HepG2 (cell line): Measurements from ENCODE around the gene RASSF4. TPM values are rescaled to one million over a fixed set of nuclear protein-coding genes. Genes with fewer than 3 reads are reported as not detected.
A peak's percentile ranks its signal among the peaks of the same experiment; 100 is the strongest.

ENCODE experiments used
- ETV5 ChIP-seq: IDR thresholded peaks from 2 replicates; pipeline ENCODE4 v1.6.1; 2018; ENCODE audit warnings: missing biosample characterization, missing genetic modification reagents, inconsistent platforms, borderline replicate concordance
- MYNN ChIP-seq: sonication (generic); formaldehyde crosslinking; IDR thresholded peaks from 2 replicates; pipeline ENCODE4 v1.4.0; 2020; ENCODE audit warnings: mild to moderate bottlenecking, low read depth, missing genetic modification reagents
- SNAPC2 ChIP-seq: sonication (generic); formaldehyde crosslinking; IDR thresholded peaks from 2 replicates; pipeline ENCODE4 v1.8.1; 2022; ENCODE audit warnings: mild to moderate bottlenecking, missing genetic modification reagents
- SSRP1 ChIP-seq: IDR thresholded peaks from 2 replicates; pipeline ENCODE4 v1.6.1; 2016; ENCODE audit warnings: control low read depth
- TCF12 ChIP-seq, 2 experiments: fragments of 450-650 bp in 1 of 2; sonication (generic) in 1 of 2; formaldehyde crosslinking in 1 of 2; IDR thresholded peaks; 2 replicates each; pipeline versions ENCODE4 v1.6.1 to v1.8.0; 2017 to 2022; ENCODE audit warnings: antibody characterized with exemption in 1 of 2, mild to moderate bottlenecking in 1 of 2, missing genetic modification reagents in 1 of 2, moderate library complexity in 1 of 2
- TFDP2 ChIP-seq: sonication (generic); formaldehyde crosslinking; IDR thresholded peaks from 2 replicates; pipeline ENCODE4 v1.4.0; 2020; ENCODE audit warnings: missing genetic modification reagents
- ZBTB7A ChIP-seq: sonication (generic); formaldehyde crosslinking; IDR thresholded peaks from 2 replicates; pipeline ENCODE4 v1.8.0; 2022; ENCODE audit warnings: mild to moderate bottlenecking, missing genetic modification reagents
- ZFY ChIP-seq: sonication (generic); formaldehyde crosslinking; IDR thresholded peaks from 2 replicates; pipeline ENCODE4 v1.4.0; 2020; ENCODE audit warnings: missing genetic modification reagents
- ZMYM2 ChIP-seq: sonication (generic); formaldehyde crosslinking; IDR thresholded peaks from 2 replicates; pipeline ENCODE4 v1.8.0; 2022; ENCODE audit warnings: mild to moderate bottlenecking, missing genetic modification reagents
- polyA plus RNA-seq, 8 experiments: library from polyadenylated mRNA; depleted of rRNA in 3 of 8; stranded (reverse) in 7 of 8; unstranded in 1 of 8; fragments of >200 nt; fragmentation: Illumina TruSeq in 4 of 8; extraction: Trizol in 4 of 8; gene quantifications; 2 replicates each; pipeline versions ENCODE4 v1.2.1 to v1.2.3, GENCODE V29; 2011 to 2016; ENCODE audit warnings: low read depth in 4 of 8, missing spikeins in 1 of 8, mixed read lengths in 1 of 8; ENCODE audit not compliant: insufficient read depth in 1 of 8
- total RNA-seq, 5 experiments: library from RNA; depleted of rRNA; stranded (reverse); fragments of >200 nt; fragmentation: Illumina TruSeq; extraction: Trizol; gene quantifications; 2 replicates each; pipeline ENCODE4 v1.2.3, GENCODE V29; 2016; ENCODE audit warnings: low read depth in 1 of 5
- TF ChIP-seq, protein P1 (sequence below): sonication (generic); formaldehyde crosslinking; IDR thresholded peaks from 2 replicates; pipeline ENCODE4 v1.4.0; 2020; ENCODE audit warnings: missing genetic modification reagents, borderline replicate concordance
- TF ChIP-seq, protein P2 (sequence below): sonication (generic); formaldehyde crosslinking; IDR thresholded peaks from 2 replicates; pipeline ENCODE4 v1.4.0; 2020; ENCODE audit warnings: missing genetic modification reagents, borderline replicate concordance
- TF ChIP-seq, protein P3 (sequence below): sonication (generic); formaldehyde crosslinking; IDR thresholded peaks from 2 replicates; pipeline ENCODE4 v1.5.0; 2020; ENCODE audit warnings: missing genetic modification reagents
- TF ChIP-seq, protein P4 (sequence below): sonication (generic); formaldehyde crosslinking; IDR thresholded peaks from 2 replicates; pipeline ENCODE4 v1.4.0; 2020; ENCODE audit warnings: mild to moderate bottlenecking, low read depth, missing genetic modification reagents

Gene RASSF4
- total and polyA plus RNA-seq, 2 of the 13 experiments (the other 11 are each of a cell fraction or from before 2014, with no cell fraction given) = 34.0 to 51.7 TPM

GRCh38 chr10:44935201-44935965 is 24.2 kb upstream of the RASSF4 start (continued):
- TF ChIP-seq, protein P1, sequence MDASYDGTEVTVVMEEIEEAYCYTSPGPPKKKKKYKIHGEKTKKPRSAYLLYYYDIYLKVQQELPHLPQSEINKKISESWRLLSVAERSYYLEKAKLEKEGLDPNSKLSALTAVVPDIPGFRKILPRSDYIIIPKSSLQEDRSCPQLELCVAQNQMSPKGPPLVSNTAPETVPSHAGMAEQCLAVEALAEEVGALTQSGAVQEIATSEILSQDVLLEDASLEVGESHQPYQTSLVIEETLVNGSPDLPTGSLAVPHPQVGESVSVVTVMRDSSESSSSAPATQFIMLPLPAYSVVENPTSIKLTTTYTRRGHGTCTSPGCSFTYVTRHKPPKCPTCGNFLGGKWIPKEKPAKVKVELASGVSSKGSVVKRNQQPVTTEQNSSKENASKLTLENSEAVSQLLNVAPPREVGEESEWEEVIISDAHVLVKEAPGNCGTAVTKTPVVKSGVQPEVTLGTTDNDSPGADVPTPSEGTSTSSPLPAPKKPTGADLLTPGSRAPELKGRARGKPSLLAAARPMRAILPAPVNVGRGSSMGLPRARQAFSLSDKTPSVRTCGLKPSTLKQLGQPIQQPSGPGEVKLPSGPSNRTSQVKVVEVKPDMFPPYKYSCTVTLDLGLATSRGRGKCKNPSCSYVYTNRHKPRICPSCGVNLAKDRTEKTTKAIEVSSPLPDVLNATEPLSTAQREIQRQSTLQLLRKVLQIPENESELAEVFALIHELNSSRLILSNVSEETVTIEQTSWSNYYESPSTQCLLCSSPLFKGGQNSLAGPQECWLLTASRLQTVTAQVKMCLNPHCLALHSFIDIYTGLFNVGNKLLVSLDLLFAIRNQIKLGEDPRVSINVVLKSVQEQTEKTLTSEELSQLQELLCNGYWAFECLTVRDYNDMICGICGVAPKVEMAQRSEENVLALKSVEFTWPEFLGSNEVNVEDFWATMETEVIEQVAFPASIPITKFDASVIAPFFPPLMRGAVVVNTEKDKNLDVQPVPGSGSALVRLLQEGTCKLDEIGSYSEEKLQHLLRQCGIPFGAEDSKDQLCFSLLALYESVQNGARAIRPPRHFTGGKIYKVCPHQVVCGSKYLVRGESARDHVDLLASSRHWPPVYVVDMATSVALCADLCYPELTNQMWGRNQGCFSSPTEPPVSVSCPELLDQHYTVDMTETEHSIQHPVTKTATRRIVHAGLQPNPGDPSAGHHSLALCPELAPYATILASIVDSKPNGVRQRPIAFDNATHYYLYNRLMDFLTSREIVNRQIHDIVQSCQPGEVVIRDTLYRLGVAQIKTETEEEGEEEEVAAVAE (CRISPR knock-in tag) = no peak
- TF ChIP-seq TFDP2 (CRISPR knock-in tag) (peak; percentile 87), MYNN (CRISPR knock-in tag) (no peak), SSRP1 (no peak), ZMYM2 (CRISPR knock-in tag) (peak; percentile 80; the same call in 1 of the 2 replicates), ZBTB7A (CRISPR knock-in tag) (peak; percentile 89), ZFY (CRISPR knock-in tag) (peak; percentile 90), ETV5 (CRISPR knock-in tag) (peak; percentile 23; the same call in 1 of the 2 replicates), SNAPC2 (CRISPR knock-in tag) (no peak), TCF12 (IDR thresholded peaks at IDR 0.05) (no peak), TCF12 (CRISPR knock-in tag; IDR thresholded peaks at IDR 0.05) (no peak)
- TF ChIP-seq, protein P2, sequence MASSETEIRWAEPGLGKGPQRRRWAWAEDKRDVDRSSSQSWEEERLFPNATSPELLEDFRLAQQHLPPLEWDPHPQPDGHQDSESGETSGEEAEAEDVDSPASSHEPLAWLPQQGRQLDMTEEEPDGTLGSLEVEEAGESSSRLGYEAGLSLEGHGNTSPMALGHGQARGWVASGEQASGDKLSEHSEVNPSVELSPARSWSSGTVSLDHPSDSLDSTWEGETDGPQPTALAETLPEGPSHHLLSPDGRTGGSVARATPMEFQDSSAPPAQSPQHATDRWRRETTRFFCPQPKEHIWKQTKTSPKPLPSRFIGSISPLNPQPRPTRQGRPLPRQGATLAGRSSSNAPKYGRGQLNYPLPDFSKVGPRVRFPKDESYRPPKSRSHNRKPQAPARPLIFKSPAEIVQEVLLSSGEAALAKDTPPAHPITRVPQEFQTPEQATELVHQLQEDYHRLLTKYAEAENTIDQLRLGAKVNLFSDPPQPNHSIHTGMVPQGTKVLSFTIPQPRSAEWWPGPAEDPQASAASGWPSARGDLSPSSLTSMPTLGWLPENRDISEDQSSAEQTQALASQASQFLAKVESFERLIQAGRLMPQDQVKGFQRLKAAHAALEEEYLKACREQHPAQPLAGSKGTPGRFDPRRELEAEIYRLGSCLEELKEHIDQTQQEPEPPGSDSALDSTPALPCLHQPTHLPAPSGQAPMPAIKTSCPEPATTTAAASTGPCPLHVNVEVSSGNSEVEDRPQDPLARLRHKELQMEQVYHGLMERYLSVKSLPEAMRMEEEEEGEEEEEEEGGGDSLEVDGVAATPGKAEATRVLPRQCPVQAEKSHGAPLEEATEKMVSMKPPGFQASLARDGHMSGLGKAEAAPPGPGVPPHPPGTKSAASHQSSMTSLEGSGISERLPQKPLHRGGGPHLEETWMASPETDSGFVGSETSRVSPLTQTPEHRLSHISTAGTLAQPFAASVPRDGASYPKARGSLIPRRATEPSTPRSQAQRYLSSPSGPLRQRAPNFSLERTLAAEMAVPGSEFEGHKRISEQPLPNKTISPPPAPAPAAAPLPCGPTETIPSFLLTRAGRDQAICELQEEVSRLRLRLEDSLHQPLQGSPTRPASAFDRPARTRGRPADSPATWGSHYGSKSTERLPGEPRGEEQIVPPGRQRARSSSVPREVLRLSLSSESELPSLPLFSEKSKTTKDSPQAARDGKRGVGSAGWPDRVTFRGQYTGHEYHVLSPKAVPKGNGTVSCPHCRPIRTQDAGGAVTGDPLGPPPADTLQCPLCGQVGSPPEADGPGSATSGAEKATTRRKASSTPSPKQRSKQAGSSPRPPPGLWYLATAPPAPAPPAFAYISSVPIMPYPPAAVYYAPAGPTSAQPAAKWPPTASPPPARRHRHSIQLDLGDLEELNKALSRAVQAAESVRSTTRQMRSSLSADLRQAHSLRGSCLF (CRISPR knock-in tag) = no peak
- TF ChIP-seq, protein P3, sequence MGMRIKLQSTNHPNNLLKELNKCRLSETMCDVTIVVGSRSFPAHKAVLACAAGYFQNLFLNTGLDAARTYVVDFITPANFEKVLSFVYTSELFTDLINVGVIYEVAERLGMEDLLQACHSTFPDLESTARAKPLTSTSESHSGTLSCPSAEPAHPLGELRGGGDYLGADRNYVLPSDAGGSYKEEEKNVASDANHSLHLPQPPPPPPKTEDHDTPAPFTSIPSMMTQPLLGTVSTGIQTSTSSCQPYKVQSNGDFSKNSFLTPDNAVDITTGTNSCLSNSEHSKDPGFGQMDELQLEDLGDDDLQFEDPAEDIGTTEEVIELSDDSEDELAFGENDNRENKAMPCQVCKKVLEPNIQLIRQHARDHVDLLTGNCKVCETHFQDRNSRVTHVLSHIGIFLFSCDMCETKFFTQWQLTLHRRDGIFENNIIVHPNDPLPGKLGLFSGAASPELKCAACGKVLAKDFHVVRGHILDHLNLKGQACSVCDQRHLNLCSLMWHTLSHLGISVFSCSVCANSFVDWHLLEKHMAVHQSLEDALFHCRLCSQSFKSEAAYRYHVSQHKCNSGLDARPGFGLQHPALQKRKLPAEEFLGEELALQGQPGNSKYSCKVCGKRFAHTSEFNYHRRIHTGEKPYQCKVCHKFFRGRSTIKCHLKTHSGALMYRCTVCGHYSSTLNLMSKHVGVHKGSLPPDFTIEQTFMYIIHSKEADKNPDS = 0 out of 2 replicates have a peak, but pooled peaks have one; percentile 30
- TF ChIP-seq, protein P4, sequence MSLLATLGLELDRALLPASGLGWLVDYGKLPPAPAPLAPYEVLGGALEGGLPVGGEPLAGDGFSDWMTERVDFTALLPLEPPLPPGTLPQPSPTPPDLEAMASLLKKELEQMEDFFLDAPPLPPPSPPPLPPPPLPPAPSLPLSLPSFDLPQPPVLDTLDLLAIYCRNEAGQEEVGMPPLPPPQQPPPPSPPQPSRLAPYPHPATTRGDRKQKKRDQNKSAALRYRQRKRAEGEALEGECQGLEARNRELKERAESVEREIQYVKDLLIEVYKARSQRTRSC (CRISPR knock-in tag) = no peak; the same call in 1 of the 2 replicates
